ENCODE results near the gene CADM2.

The CADM2 gene

GRCh38 chr3:85321892-85322291 is 363.1 kb downstream of the CADM2 start:
- no peak for DNase-seq (ENCODE audit: low read depth)

- no peak for DNase-seq (ENCODE audit: low read depth)
Observed at GRCh38 chr3:85330071-85330470, 371.3 kb downstream of the CADM2 start.

GRCh38 chr3:85337895-85338294 is 379.1 kb downstream of the CADM2 start:
- no peak for DNase-seq (ENCODE audit: low read depth)

- no peak for DNase-seq (ENCODE audit: low read depth)
Observed at GRCh38 chr3:85342915-85343314, 384.1 kb downstream of the CADM2 start.

- DNase-seq (ENCODE audit: low read depth): no peak
Observed at GRCh38 chr3:85355572-85355971, 396.8 kb downstream of the CADM2 start.

GRCh38 chr3:85360742-85361387 is 402.1 kb downstream of the CADM2 start:
- DNase-seq (ENCODE audit: low read depth): no peak

GRCh38 chr3:85364296-85364909 is 405.6 kb downstream of the CADM2 start:
- DNase-seq (ENCODE audit: low read depth): no peak

- DNase-seq (ENCODE audit: low read depth): no peak
Observed at GRCh38 chr3:85370341-85370740, 411.6 kb downstream of the CADM2 start.

- DNase-seq (ENCODE audit: low read depth): no peak
Observed at GRCh38 chr3:85376131-85376530, 417.3 kb downstream of the CADM2 start.

GRCh38 chr3:85377115-85377514 is 418.3 kb downstream of the CADM2 start:
- no peak for DNase-seq (ENCODE audit: low read depth)

GRCh38 chr3:85384372-85384771 is 425.6 kb downstream of the CADM2 start:
- no peak for DNase-seq (ENCODE audit: low read depth)

- no peak for DNase-seq (ENCODE audit: low read depth)
Observed at GRCh38 chr3:85387913-85388505, 429.2 kb downstream of the CADM2 start.

- no peak for DNase-seq (ENCODE audit: low read depth)
Observed at GRCh38 chr3:85394424-85394823, 435.6 kb downstream of the CADM2 start.

- no peak for DNase-seq (ENCODE audit: low read depth)
Observed at GRCh38 chr3:85397434-85397833, 438.6 kb downstream of the CADM2 start.

- DNase-seq (ENCODE audit: low read depth): no peak
Observed at GRCh38 chr3:85426121-85426520, 467.3 kb downstream of the CADM2 start.

GRCh38 chr3:85427467-85427866 is 468.7 kb downstream of the CADM2 start:
- no peak for DNase-seq (ENCODE audit: low read depth)

- no peak for DNase-seq (ENCODE audit: low read depth)
Observed at GRCh38 chr3:85432081-85432480, 473.3 kb downstream of the CADM2 start.

- no peak for DNase-seq (ENCODE audit: low read depth)
Observed at GRCh38 chr3:85433319-85433718, 474.5 kb downstream of the CADM2 start.

GRCh38 chr3:85455561-85456200 is 496.9 kb downstream of the CADM2 start:
- DNase-seq (ENCODE audit: low read depth): no peak

- no peak for DNase-seq (ENCODE audit: low read depth)
Observed at GRCh38 chr3:85474241-85474640, 515.5 kb downstream of the CADM2 start.

- no peak for DNase-seq (ENCODE audit: low read depth)
Observed at GRCh38 chr3:85475346-85475745, 516.6 kb downstream of the CADM2 start.

GRCh38 chr3:85476891-85477495 is 518.2 kb downstream of the CADM2 start:
- no peak for DNase-seq (ENCODE audit: low read depth)
